Measurements from ENCODE around the gene CFAP100. TPM values are rescaled to one million over a fixed set of nuclear protein-coding genes. Genes with fewer than 3 reads are reported as not detected.
A peak's percentile ranks its signal among the peaks of the same experiment; 100 is the strongest.

CFAP100 gene
- total RNA-seq, 2 donors from 2014 or later = 0.44 to 0.66 TPM

DNA sequence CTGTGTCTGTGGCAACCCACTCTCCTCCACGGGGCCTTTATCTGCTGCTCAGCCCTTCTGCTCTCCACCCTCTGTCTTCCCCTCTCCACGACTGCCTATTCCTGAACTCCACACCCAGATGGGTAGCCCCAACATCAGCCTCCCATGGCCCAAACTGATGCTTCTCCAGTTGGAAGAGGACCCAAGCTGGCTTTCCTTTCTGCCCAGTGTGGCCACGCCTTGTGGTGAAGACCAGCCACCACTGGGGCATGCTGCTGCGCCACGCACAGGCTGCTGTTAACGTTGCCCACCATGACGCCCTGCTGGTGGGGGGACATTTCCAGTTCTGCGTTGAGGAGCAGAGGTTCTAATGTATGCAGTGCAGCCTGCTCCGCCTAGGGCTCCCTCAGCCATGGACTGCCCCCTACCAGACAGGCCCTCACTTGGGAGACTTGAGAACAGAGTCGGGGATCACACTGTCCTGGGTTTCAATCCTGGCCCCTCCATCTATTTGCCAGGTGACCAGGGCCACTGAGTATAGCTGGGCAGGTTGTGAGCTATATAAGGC lies 26.9 kb downstream of the CFAP100 start:
- Histone ChIP-seq H3K27me3 (ENCODE audit: control insufficient read depth, insufficient read depth, low read length, poor library complexity, severe bottlenecking) (no peaks in the 10 kb centered on the region), H3K9me3 (ENCODE audit: control insufficient read depth, low read length) (peaks cover 5% of the 10 kb centered on the region), H3K27ac (ENCODE audit: low read depth, low read length) (no peak overlapping the region), H3K36me3 (ENCODE audit: control insufficient read depth, insufficient read depth, low read length) (no peaks in the 10 kb centered on the region), H3K4me1 (ENCODE audit: control insufficient read depth, insufficient read depth, low read length) (no peaks in the 10 kb centered on the region), H3K9ac (ENCODE audit: extremely low read depth, low read length, poor library complexity, severe bottlenecking) (no peak overlapping the region), H3K4me3 (ENCODE audit: low read length) (no peak overlapping the region)
- H3K36me3 Mint-ChIP-seq (ENCODE audit: low read depth) = no peaks in the 10 kb centered on the region
- no peak for TF ChIP-seq CTCF (conservative IDR thresholded peaks at IDR 0.05)
- H3K4me1 Mint-ChIP-seq = peaks cover 8% of the 10 kb centered on the region
- WGBS, 2 experiments (ENCODE audit: insufficient coverage in 1 of 2, insufficient read length in 1 of 2) = 88 to 96% methylated on average over 8 to 10 of the region's 10 CpGs
- H3K27me3 Mint-ChIP-seq (ENCODE audit: insufficient read depth) = no peaks in the 10 kb centered on the region
- peaks cover 9% of the 10 kb centered on the region for H3K9me3 Mint-ChIP-seq
- DNase-seq = peak; percentile 42
- H3K4me3 Mint-ChIP-seq = no peak overlapping the region
- no peak overlapping the region for H3K27ac Mint-ChIP-seq

- WGBS, 2 experiments (ENCODE audit: insufficient coverage in 1 of 2, insufficient read length in 1 of 2) = 86 to 98% methylated on average over 6 to 8 of the region's 8 CpGs
- peaks cover 5% of the 10 kb centered on the region for H3K9me3 ChIP-seq (ENCODE audit: control insufficient read depth, low read length)
- DNase-seq = no peak
- Mint-ChIP-seq H3K27ac (no peak overlapping the region), H3K4me3 (no peak overlapping the region), H3K9me3 (peaks cover 14% of the 10 kb centered on the region), H3K36me3 (ENCODE audit: low read depth) (no peaks in the 10 kb centered on the region), H3K4me1 (peaks cover 6% of the 10 kb centered on the region), H3K27me3 (ENCODE audit: insufficient read depth) (no peaks in the 10 kb centered on the region)
- H3K27ac ChIP-seq (ENCODE audit: low read depth, low read length) = no peak overlapping the region
- no peaks in the 10 kb centered on the region for H3K27me3 ChIP-seq (ENCODE audit: control insufficient read depth, insufficient read depth, low read length, poor library complexity, severe bottlenecking)
- no peak for TF ChIP-seq CTCF (conservative IDR thresholded peaks at IDR 0.05)
- H3K4me1 ChIP-seq (ENCODE audit: control insufficient read depth, insufficient read depth, low read length) = no peaks in the 10 kb centered on the region
- no peak overlapping the region for H3K9ac ChIP-seq (ENCODE audit: extremely low read depth, low read length, poor library complexity, severe bottlenecking)
- H3K4me3 ChIP-seq (ENCODE audit: low read length) = no peak overlapping the region
- H3K36me3 ChIP-seq (ENCODE audit: control insufficient read depth, insufficient read depth, low read length) = no peaks in the 10 kb centered on the region
Observed at GRCh38 chr3:126422121-126422520, 27.4 kb downstream of the CFAP100 start.

GRCh38 chr3:126422571-126423091 lies 27.9 kb downstream of the CFAP100 start:
- DNase-seq = peak; percentile 44
- no peak overlapping the region for H3K27ac Mint-ChIP-seq
- no peaks in the 10 kb centered on the region for H3K36me3 ChIP-seq (ENCODE audit: control insufficient read depth, insufficient read depth, low read length)
- peaks cover 6% of the 10 kb centered on the region for H3K4me1 Mint-ChIP-seq
- TF ChIP-seq CTCF (conservative IDR thresholded peaks at IDR 0.05) = no peak
- no peaks in the 10 kb centered on the region for H3K36me3 Mint-ChIP-seq (ENCODE audit: low read depth)
- 89 to 92% methylated on average over 2 to 4 of the region's 4 CpGs for whole genome bisulfite sequencing, 2 experiments (ENCODE audit: insufficient coverage in 1 of 2, insufficient read length in 1 of 2)
- peaks cover 19% of the 10 kb centered on the region for H3K9me3 Mint-ChIP-seq
- no peaks in the 10 kb centered on the region for H3K27me3 ChIP-seq (ENCODE audit: control insufficient read depth, insufficient read depth, low read length, poor library complexity, severe bottlenecking)
- no peaks in the 10 kb centered on the region for H3K27me3 Mint-ChIP-seq (ENCODE audit: insufficient read depth)
- no peak overlapping the region for H3K9ac ChIP-seq (ENCODE audit: extremely low read depth, low read length, poor library complexity, severe bottlenecking)
- no peak overlapping the region for H3K27ac ChIP-seq (ENCODE audit: low read depth, low read length)
- H3K4me3 ChIP-seq (ENCODE audit: low read length) = no peak overlapping the region
- H3K4me3 Mint-ChIP-seq = no peak overlapping the region
- H3K4me1 ChIP-seq (ENCODE audit: control insufficient read depth, insufficient read depth, low read length) = no peaks in the 10 kb centered on the region
- H3K9me3 ChIP-seq (ENCODE audit: control insufficient read depth, low read length) = peaks cover 5% of the 10 kb centered on the region
